ENCODE results near the gene ROBO1.

Gene ROBO1

DNA sequence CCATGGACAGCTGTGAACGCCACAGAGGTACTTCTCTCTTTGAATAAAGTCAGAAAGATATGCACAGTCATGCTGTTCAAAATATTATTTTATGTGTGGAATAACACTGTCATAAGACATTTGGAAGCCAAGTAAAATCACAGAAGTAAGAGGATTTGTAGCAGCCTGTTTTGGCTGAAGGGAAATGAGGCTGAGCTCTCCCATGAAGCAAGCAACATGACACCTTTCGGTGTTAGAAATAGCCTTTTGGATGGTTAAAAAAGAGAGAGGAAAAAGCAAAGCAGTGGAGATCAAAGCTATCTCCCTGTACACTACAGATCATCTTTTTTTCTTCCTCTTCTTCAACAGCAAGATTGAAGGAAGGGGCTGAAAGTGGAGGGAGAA lies 755.3 kb downstream of the ROBO1 start:
- peaks cover 74% of the 10 kb centered on the region for H3K79me2 ChIP-seq (ENCODE audit: low read length)
- H4K20me1 ChIP-seq (ENCODE audit: insufficient read depth, low read length): no peaks in the 10 kb centered on the region
- no peak overlapping the region for H3K4me2 ChIP-seq (ENCODE audit: low read depth, low read length)
- DNase-seq: no peak
- no peak overlapping the region for H3K9ac ChIP-seq (ENCODE audit: low read length)
- H3K9me2 ChIP-seq (replicated peaks; ENCODE audit: insufficient read depth, low read length): no peaks in the 10 kb centered on the region
- no peak for TF ChIP-seq EZH2phosphoT487 (IDR thresholded peaks at IDR 0.05; ENCODE audit: low read length)
- TF ChIP-seq, protein P1, sequence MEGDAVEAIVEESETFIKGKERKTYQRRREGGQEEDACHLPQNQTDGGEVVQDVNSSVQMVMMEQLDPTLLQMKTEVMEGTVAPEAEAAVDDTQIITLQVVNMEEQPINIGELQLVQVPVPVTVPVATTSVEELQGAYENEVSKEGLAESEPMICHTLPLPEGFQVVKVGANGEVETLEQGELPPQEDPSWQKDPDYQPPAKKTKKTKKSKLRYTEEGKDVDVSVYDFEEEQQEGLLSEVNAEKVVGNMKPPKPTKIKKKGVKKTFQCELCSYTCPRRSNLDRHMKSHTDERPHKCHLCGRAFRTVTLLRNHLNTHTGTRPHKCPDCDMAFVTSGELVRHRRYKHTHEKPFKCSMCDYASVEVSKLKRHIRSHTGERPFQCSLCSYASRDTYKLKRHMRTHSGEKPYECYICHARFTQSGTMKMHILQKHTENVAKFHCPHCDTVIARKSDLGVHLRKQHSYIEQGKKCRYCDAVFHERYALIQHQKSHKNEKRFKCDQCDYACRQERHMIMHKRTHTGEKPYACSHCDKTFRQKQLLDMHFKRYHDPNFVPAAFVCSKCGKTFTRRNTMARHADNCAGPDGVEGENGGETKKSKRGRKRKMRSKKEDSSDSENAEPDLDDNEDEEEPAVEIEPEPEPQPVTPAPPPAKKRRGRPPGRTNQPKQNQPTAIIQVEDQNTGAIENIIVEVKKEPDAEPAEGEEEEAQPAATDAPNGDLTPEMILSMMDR (IDR thresholded peaks at IDR 0.05; ENCODE audit: low read length): no peak
- H3K9me3 ChIP-seq (replicated peaks; ENCODE audit: insufficient read depth, low read length): no peaks in the 10 kb centered on the region
- no peaks in the 10 kb centered on the region for H3K36me3 ChIP-seq (replicated peaks; ENCODE audit: insufficient read depth, low read length)
- H3K4me1 ChIP-seq (ENCODE audit: low read length): peaks cover 10% of the 10 kb centered on the region
- no peaks in the 10 kb centered on the region for H3K27me3 ChIP-seq (replicated peaks; ENCODE audit: insufficient read depth, low read length)
- H2AFZ ChIP-seq (ENCODE audit: low read length): no peak overlapping the region
- no peak overlapping the region for H3K4me3 ChIP-seq (ENCODE audit: low read length)
- peaks cover 8% of the 10 kb centered on the region; the same call in 1 of the 2 replicates for H3F3A ChIP-seq (ENCODE audit: insufficient read depth, low read length)
- H3K27ac ChIP-seq (ENCODE audit: low read length): no peak overlapping the region

DNA sequence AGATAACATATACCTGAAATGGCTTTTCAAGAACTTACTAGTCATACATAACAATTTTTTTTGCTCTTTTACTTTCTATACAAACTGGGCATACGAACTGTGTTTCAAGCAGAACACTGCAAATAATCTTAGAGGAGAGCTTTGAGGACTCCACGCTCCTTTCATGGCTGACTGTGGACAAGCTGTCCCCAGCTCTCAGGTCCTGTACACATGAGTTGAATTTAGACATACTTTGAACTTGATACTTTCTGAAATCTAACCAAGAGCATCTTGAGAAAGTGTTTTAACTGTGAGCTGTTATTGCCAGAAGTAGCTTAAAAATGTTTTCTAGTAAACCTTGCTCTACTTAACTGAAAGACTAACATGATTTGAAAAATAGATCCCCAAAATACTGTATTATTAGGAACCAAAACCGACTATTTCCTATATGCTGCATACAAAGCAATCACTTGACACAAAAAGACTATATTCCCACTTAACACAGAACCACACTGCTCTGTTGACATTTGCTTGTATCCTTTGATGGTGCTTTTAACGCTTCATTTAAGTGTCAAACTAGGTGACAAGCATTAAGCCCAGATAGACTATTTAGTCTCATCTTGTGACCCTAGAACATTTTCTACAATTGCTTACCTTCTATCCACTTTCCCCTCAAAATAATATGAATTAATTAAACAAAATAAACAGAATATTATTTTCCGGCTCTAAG lies 755.8 kb downstream of the ROBO1 start:
- no peak overlapping the region for H3K4me2 ChIP-seq (ENCODE audit: low read depth, low read length)
- DNase-seq: no peak
- TF ChIP-seq EZH2 (optimal IDR thresholded peaks at IDR 0.05; ENCODE audit: low read depth, low read length): no peak
- no peak for TF ChIP-seq EZH2phosphoT487 (IDR thresholded peaks at IDR 0.05; ENCODE audit: low read length)
- TF ChIP-seq, protein P1 (IDR thresholded peaks at IDR 0.05; ENCODE audit: low read length): no peak

DNA sequence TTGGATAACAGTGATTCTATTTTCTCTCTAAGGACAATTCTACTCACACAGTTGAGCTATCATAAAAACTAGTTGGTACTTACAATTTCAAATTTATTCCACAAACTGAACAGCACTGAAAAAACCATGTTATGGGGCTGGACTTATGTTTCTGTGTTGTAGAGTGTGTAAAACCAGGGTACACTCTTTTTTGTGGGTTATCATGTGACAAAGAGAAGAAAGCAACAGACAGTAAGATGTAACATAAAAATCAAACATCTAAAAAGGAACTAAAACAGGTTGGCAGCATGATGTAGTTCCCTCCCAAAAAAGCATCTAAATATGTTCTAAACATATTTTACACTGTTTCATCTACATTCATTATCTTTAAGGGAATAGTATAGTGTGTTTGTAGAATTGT lies 757.9 kb downstream of the ROBO1 start:
- no peaks in the 10 kb centered on the region for H4K20me1 ChIP-seq (ENCODE audit: insufficient read depth, low read length)
- H3K9ac ChIP-seq (ENCODE audit: low read length): no peak overlapping the region
- no peak overlapping the region for H3K4me3 ChIP-seq (ENCODE audit: low read length)
- no peaks in the 10 kb centered on the region for H3K36me3 ChIP-seq (replicated peaks; ENCODE audit: insufficient read depth, low read length)
- H3K9me2 ChIP-seq (replicated peaks; ENCODE audit: insufficient read depth, low read length): no peaks in the 10 kb centered on the region
- no peak overlapping the region for H3K4me2 ChIP-seq (ENCODE audit: low read depth, low read length)
- no peaks in the 10 kb centered on the region for H3K27me3 ChIP-seq (replicated peaks; ENCODE audit: insufficient read depth, low read length)
- no peaks in the 10 kb centered on the region for H3F3A ChIP-seq (ENCODE audit: insufficient read depth, low read length)
- H3K9me3 ChIP-seq (replicated peaks; ENCODE audit: insufficient read depth, low read length): no peaks in the 10 kb centered on the region
- no peaks in the 10 kb centered on the region for H3K4me1 ChIP-seq (ENCODE audit: low read length)
- peaks cover 60% of the 10 kb centered on the region for H3K79me2 ChIP-seq (ENCODE audit: low read length)
- no peak overlapping the region for H3K27ac ChIP-seq (ENCODE audit: low read length)
- DNase-seq: no peak
- no peak overlapping the region for H2AFZ ChIP-seq (ENCODE audit: low read length)
- TF ChIP-seq, protein P1 (IDR thresholded peaks at IDR 0.05; ENCODE audit: low read length): no peak
- TF ChIP-seq EZH2 (optimal IDR thresholded peaks at IDR 0.05; ENCODE audit: low read depth, low read length) (no peak), EZH2phosphoT487 (IDR thresholded peaks at IDR 0.05; ENCODE audit: low read length) (no peak)

More for the DNA sequence above, 755.8 kb downstream of the ROBO1 start:
- no peak overlapping the region for H3K9ac ChIP-seq (ENCODE audit: low read length)
- H3K9me2 ChIP-seq (replicated peaks; ENCODE audit: insufficient read depth, low read length): no peaks in the 10 kb centered on the region
- H3K36me3 ChIP-seq (replicated peaks; ENCODE audit: insufficient read depth, low read length): no peaks in the 10 kb centered on the region
- no peaks in the 10 kb centered on the region for H3K27me3 ChIP-seq (replicated peaks; ENCODE audit: insufficient read depth, low read length)
- H4K20me1 ChIP-seq (ENCODE audit: insufficient read depth, low read length): no peaks in the 10 kb centered on the region
- H3K27ac ChIP-seq (ENCODE audit: low read length): no peak overlapping the region
- H3F3A ChIP-seq (ENCODE audit: insufficient read depth, low read length): peaks cover 4% of the 10 kb centered on the region; the same call in 1 of the 2 replicates
- no peak overlapping the region for H2AFZ ChIP-seq (ENCODE audit: low read length)
- H3K79me2 ChIP-seq (ENCODE audit: low read length): peaks cover 74% of the 10 kb centered on the region
- H3K9me3 ChIP-seq (replicated peaks; ENCODE audit: insufficient read depth, low read length): no peaks in the 10 kb centered on the region
- H3K4me3 ChIP-seq (ENCODE audit: low read length): no peak overlapping the region
- peaks cover 10% of the 10 kb centered on the region for H3K4me1 ChIP-seq (ENCODE audit: low read length)

Measured in MM.1S (cell line).